Measurements from ENCODE around the gene RTL5.

RTL5 gene

DNA sequence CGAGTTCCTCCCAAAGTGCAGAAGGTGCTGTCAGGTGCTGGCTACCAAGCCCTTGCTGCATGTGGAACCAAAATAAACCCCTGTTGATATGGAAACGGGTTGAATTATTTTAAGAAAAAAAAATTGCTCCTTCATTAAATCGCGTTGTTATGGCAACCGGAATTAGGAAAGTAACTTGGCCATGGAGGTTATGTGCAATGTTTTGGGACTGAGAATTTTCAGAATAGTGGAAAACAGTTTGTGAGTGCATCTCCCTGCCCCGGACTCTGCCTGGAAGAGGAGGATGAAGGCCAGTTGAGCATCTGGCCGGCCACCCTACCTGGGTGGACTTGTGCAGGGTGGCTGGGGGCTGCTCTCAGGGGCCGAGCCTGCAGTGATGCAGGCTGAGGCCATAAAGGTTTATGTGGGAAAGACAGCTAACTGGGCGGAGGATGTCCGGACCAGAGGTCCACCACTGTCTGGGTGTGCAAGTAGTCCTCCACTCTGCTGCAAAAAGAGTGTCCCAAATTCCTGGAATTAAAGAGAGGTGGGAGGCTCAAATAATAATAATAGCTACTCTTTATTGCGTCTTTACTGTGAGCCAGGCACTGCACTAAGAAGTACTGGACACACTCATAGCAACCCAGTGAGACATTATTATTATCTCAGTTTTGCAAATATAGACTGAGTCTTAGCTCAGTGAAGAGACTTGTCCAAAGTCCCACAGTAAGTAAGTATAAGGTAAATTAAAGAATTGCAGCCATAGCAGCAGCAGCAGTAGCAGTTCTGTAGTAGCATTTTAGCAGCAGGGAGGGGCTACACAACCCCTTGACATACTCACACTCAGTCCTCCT is 20.6 kb downstream of the RTL5 start:
- no peaks in the 10 kb centered on the region for H3K9me3 ChIP-seq (ENCODE audit: control insufficient read depth in 2 of 2, low read length in 2 of 2)
- H3K36me3 ChIP-seq (ENCODE audit: control insufficient read depth in 2 of 2, insufficient read depth in 2 of 2, low read length in 2 of 2) = no peaks in the 10 kb centered on the region
- H3K9ac ChIP-seq (ENCODE audit: low read depth in 1 of 2, low read length in 2 of 2) = no peak overlapping the region
- H3K4me3 ChIP-seq (ENCODE audit: low read length in 2 of 2) = no peak overlapping the region
- H3K4me1 ChIP-seq (ENCODE audit: control insufficient read depth in 2 of 2, insufficient read depth in 2 of 2, low read length in 2 of 2) = no peaks in the 10 kb centered on the region
- peaks cover 0 to 8% of the 10 kb centered on the region in 2 donors for H3K27me3 ChIP-seq (ENCODE audit: control insufficient read depth in 2 of 2, insufficient read depth in 2 of 2, low read length in 2 of 2)
- no peak overlapping the region for H3K27ac ChIP-seq (ENCODE audit: low read depth in 2 of 2, low read length in 2 of 2)

DNA sequence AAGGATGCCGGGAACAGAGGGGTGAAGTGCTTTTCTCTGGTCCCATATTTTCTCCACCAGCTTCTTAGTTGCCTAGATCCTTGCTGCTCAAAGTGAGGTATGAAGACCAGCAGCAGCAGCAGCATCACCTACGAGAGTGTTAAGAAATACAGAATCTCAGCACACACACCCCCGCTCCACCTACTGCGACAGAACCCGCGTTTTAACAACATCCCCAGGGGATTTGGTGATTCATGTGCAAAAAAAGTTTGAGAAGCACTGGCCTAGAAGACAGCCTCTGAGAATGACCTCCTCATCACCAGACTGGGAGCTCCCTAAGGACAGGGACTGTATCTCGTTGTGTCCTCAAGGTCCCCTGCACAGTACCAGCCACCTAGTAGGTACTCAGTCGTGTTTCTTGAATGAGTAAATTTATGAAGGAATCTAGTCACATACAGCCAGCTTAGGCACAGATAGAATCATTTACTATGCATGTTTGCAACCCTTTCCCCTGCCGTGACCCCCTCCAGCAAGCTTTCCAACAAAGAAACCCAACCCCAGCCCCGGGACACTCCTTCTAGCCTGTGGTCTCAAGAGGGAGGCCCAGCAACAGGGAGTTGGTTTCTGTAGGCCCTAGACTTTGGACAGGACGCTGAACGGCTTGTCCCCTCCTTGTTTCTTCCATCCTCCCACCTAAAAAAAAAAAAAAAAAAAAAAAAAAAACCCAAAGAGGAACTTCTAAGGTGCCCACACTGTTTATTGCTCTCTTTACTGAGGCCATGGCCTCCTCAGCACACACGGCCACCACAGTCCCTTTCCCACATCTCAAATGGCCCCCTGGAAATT is 21.5 kb downstream of the RTL5 start:
- Histone ChIP-seq H3K36me3 (ENCODE audit: control insufficient read depth in 2 of 2, insufficient read depth in 2 of 2, low read length in 2 of 2) (no peaks in the 10 kb centered on the region), H3K4me1 (ENCODE audit: control insufficient read depth in 2 of 2, insufficient read depth in 2 of 2, low read length in 2 of 2) (no peaks in the 10 kb centered on the region), H3K9ac (ENCODE audit: low read depth in 1 of 2, low read length in 2 of 2) (no peak overlapping the region), H3K9me3 (ENCODE audit: control insufficient read depth in 2 of 2, low read length in 2 of 2) (no peaks in the 10 kb centered on the region), H3K27ac (ENCODE audit: low read depth in 2 of 2, low read length in 2 of 2) (no peak overlapping the region), H3K27me3 (ENCODE audit: control insufficient read depth in 2 of 2, insufficient read depth in 2 of 2, low read length in 2 of 2) (peaks cover 0 to 4% of the 10 kb centered on the region in 2 donors), H3K4me3 (ENCODE audit: low read length in 2 of 2) (no peak overlapping the region)

DNA sequence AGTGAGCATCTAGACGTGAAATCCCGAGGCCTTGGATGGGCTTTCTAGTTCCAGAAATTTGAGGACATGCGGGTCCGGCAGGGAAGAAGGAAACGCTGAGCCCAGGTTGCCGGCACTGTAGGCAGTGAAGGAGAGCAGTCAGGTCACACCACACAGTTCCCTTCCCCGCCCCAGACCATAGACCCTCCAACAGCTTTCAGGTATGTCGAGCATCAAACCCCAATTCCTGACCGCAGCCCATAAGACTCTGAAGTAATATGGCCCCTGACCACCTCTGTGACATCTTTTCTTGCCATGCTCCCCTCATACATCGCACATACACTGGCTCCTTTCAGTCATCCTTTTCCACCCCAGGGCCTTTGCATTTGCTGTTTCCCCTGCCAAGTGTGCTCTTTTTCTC is 23.0 kb downstream of the RTL5 start:
- Histone ChIP-seq H3K9me3 (ENCODE audit: control insufficient read depth in 2 of 2, low read length in 2 of 2) (no peaks in the 10 kb centered on the region), H3K36me3 (ENCODE audit: control insufficient read depth in 2 of 2, insufficient read depth in 2 of 2, low read length in 2 of 2) (no peaks in the 10 kb centered on the region), H3K4me3 (ENCODE audit: low read length in 2 of 2) (no peak overlapping the region), H3K27me3 (ENCODE audit: control insufficient read depth in 2 of 2, insufficient read depth in 2 of 2, low read length in 2 of 2) (peaks cover 2 to 4% of the 10 kb centered on the region in 2 donors), H3K27ac (ENCODE audit: low read depth in 2 of 2, low read length in 2 of 2) (no peak overlapping the region), H3K4me1 (ENCODE audit: control insufficient read depth in 2 of 2, insufficient read depth in 2 of 2, low read length in 2 of 2) (no peaks in the 10 kb centered on the region), H3K9ac (ENCODE audit: low read depth in 1 of 2, low read length in 2 of 2) (no peak overlapping the region)

DNA sequence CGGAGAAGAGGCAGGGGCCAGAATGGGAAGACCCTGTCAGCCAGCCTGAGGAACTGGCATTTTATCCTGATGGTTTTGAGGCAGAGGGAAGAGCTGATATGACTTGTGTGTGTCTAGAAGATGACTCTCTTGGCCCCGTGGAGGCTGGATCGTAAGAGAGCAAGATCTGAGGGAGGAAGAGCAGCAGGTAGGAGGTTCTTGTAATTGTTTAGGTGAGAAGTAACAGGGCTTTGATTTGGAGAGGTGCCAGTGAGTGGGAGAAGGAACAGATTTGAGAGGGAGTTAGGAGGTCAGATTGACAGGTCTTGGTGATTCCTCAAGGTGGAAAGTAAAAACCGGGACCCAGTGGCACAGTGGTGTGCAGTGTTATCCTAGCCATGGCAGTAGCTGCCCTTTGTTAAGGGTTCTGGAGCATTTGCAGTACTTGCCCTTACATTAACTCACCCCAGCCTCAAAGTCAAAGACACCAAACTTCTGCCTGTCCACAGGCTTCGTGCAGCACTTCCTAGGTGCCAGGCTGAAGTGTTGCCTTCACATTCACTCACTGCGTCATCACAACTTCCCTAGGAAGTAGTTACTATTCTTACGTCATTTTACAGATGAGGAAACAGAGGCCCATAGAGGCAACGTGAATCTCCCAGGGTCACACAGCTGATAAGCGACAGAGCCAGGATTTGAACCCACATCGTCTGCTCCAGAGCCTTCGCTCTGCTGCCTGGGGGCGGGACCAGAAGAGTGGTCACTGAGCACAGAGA is 23.7 kb downstream of the RTL5 start:
- H3K9me3 ChIP-seq (ENCODE audit: control insufficient read depth in 2 of 2, low read length in 2 of 2) = no peaks in the 10 kb centered on the region
- H3K27me3 ChIP-seq (ENCODE audit: control insufficient read depth in 2 of 2, insufficient read depth in 2 of 2, low read length in 2 of 2) = peaks cover 4 to 6% of the 10 kb centered on the region in 2 donors
- no peak overlapping the region for H3K4me3 ChIP-seq (ENCODE audit: low read length in 2 of 2)
- no peak overlapping the region for H3K27ac ChIP-seq (ENCODE audit: low read depth in 2 of 2, low read length in 2 of 2)
- no peak overlapping the region for H3K9ac ChIP-seq (ENCODE audit: low read depth in 1 of 2, low read length in 2 of 2)
- H3K36me3 ChIP-seq (ENCODE audit: control insufficient read depth in 2 of 2, insufficient read depth in 2 of 2, low read length in 2 of 2) = no peaks in the 10 kb centered on the region
- H3K4me1 ChIP-seq (ENCODE audit: control insufficient read depth in 2 of 2, insufficient read depth in 2 of 2, low read length in 2 of 2) = no peaks in the 10 kb centered on the region

DNA sequence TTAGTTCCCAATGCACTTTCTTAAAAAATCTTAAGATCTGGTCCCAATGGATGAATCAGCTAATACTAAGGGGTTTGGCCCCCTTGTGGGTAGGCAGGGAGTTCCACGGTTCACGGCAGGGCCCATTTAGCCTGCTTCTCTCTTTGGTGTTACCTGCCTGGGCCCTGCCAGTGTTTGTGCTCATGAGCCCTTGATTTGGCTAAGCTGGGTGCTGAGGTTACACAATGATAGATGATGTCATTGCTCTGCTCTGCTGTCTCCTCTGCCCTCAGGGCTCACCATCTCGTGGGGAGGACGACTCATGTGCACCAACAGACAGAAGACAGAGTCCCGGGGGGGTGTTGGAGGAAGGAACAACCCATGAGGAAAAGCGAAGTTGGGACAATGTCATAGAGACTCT is 24.4 kb downstream of the RTL5 start:
- Histone ChIP-seq H3K4me1 (ENCODE audit: control insufficient read depth in 2 of 2, insufficient read depth in 2 of 2, low read length in 2 of 2) (no peaks in the 10 kb centered on the region), H3K27ac (ENCODE audit: low read depth in 2 of 2, low read length in 2 of 2) (no peak overlapping the region), H3K4me3 (ENCODE audit: low read length in 2 of 2) (no peak overlapping the region), H3K9ac (ENCODE audit: low read depth in 1 of 2, low read length in 2 of 2) (no peak overlapping the region), H3K36me3 (ENCODE audit: control insufficient read depth in 2 of 2, insufficient read depth in 2 of 2, low read length in 2 of 2) (no peaks in the 10 kb centered on the region), H3K27me3 (ENCODE audit: control insufficient read depth in 2 of 2, insufficient read depth in 2 of 2, low read length in 2 of 2) (peaks cover 4 to 11% of the 10 kb centered on the region in 2 donors), H3K9me3 (ENCODE audit: control insufficient read depth in 2 of 2, low read length in 2 of 2) (no peaks in the 10 kb centered on the region)

DNA sequence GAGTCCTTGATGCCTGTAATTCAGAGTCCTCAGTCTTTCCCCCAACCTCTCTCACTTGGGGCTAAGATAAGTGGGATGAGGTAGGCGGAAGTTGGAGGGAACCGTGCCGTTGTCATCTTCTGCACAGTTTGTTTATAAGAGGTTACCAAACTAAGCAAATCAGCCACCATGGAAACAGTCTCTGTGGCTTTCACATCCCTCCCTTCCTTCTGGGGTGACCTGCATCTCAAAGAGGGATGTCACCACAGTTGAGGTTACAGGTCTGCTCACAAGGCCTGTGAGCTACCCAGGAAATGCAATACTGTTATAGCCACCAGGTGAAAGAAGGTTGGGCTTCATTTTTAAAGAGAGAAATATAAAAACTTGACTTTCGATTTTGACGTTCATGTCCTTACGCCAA is 26.3 kb downstream of the RTL5 start:
- H3K27ac ChIP-seq (ENCODE audit: low read depth in 2 of 2, low read length in 2 of 2) = no peak overlapping the region
- no peak overlapping the region for H3K9ac ChIP-seq (ENCODE audit: low read depth in 1 of 2, low read length in 2 of 2)
- H3K4me3 ChIP-seq (ENCODE audit: low read length in 2 of 2) = no peak overlapping the region
- H3K9me3 ChIP-seq (ENCODE audit: control insufficient read depth in 2 of 2, low read length in 2 of 2) = no peaks in the 10 kb centered on the region
- no peaks in the 10 kb centered on the region for H3K36me3 ChIP-seq (ENCODE audit: control insufficient read depth in 2 of 2, insufficient read depth in 2 of 2, low read length in 2 of 2)
- H3K27me3 ChIP-seq (ENCODE audit: control insufficient read depth in 2 of 2, insufficient read depth in 2 of 2, low read length in 2 of 2) = peaks cover 8 to 15% of the 10 kb centered on the region in 2 donors
- peaks cover 0 to 2% of the 10 kb centered on the region in 2 donors for H3K4me1 ChIP-seq (ENCODE audit: control insufficient read depth in 2 of 2, insufficient read depth in 2 of 2, low read length in 2 of 2)

DNA sequence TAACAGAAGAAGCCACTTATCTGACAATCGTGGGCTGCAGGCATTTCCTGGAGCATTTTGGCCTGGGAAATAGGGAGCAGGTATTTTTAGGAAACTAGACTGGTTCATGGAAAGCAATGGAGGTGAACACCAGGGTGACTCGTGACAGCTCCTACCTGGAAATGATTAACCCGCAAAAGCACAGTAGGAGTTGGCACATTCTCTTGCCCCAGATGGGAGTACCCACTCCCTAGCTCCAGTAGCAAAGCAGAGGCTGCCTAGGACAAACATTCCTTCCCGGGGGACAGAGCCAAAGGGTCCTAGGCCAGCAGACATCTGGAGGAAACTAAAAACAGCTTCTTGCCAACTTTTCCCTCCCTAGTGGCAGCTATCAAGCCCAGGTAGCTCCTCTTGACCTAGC is 29.0 kb downstream of the RTL5 start:
- Histone ChIP-seq H3K9me3 (ENCODE audit: control insufficient read depth in 2 of 2, low read length in 2 of 2) (no peaks in the 10 kb centered on the region), H3K4me3 (ENCODE audit: low read length in 2 of 2) (no peak overlapping the region), H3K27me3 (ENCODE audit: control insufficient read depth in 2 of 2, insufficient read depth in 2 of 2, low read length in 2 of 2) (peaks cover 4 to 15% of the 10 kb centered on the region in 2 donors), H3K27ac (ENCODE audit: low read depth in 2 of 2, low read length in 2 of 2) (no peak overlapping the region), H3K4me1 (ENCODE audit: control insufficient read depth in 2 of 2, insufficient read depth in 2 of 2, low read length in 2 of 2) (peaks cover 0 to 2% of the 10 kb centered on the region in 2 donors), H3K9ac (ENCODE audit: low read depth in 1 of 2, low read length in 2 of 2) (no peak overlapping the region), H3K36me3 (ENCODE audit: control insufficient read depth in 2 of 2, insufficient read depth in 2 of 2, low read length in 2 of 2) (no peaks in the 10 kb centered on the region)

DNA sequence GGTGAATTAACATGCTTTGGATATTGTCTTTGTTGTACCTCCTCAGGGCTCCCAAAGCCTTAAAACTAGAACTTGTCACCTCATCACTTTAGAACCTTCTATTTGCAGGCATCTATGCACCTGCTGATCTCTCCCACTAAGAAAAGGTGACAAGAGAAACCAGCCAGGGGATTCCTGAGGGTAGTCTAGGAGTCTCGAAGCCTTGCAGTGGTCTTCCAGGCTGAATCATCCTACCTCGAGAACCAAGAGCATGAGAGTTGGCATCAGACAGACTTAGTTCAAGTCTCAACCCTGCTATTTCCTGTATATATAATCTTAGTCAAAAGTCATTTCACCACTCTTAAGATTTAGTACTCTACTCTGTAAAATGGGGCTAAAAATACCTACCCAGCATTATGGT is 29.6 kb downstream of the RTL5 start:
- H3K4me1 ChIP-seq (ENCODE audit: control insufficient read depth in 2 of 2, insufficient read depth in 2 of 2, low read length in 2 of 2) = peaks cover 0 to 2% of the 10 kb centered on the region in 2 donors
- H3K9ac ChIP-seq (ENCODE audit: low read depth in 1 of 2, low read length in 2 of 2) = no peak overlapping the region
- no peaks in the 10 kb centered on the region for H3K36me3 ChIP-seq (ENCODE audit: control insufficient read depth in 2 of 2, insufficient read depth in 2 of 2, low read length in 2 of 2)
- no peak overlapping the region for H3K27ac ChIP-seq (ENCODE audit: low read depth in 2 of 2, low read length in 2 of 2)
- no peak overlapping the region for H3K4me3 ChIP-seq (ENCODE audit: low read length in 2 of 2)
- peaks cover 8 to 15% of the 10 kb centered on the region in 2 donors for H3K27me3 ChIP-seq (ENCODE audit: control insufficient read depth in 2 of 2, insufficient read depth in 2 of 2, low read length in 2 of 2)
- H3K9me3 ChIP-seq (ENCODE audit: control insufficient read depth in 2 of 2, low read length in 2 of 2) = no peaks in the 10 kb centered on the region

DNA sequence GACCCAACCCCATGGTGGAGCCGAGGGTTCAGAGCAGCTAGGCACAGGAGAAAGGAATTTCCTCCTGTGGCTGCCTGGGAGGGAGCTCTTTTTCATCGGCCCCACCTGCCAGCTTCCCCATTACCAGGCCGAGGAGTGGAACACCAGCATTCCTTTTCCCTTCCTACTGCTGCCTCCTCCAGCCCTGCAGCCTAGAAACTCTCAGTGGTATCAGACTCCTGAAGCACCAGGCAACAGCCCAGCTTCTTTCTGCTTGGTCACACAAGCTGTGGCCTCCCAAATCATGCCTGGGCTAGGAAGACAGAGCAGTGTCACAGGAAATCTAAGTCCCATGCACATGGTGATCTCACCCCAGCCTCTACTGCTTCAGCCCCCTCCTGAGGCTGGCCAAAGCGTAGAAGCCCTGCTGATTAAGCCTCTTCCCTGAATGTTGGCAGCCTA is 30.1 kb downstream of the RTL5 start:
- H3K4me3 ChIP-seq (ENCODE audit: low read length in 2 of 2) = no peak overlapping the region
- peaks cover 8 to 15% of the 10 kb centered on the region in 2 donors for H3K27me3 ChIP-seq (ENCODE audit: control insufficient read depth in 2 of 2, insufficient read depth in 2 of 2, low read length in 2 of 2)
- H3K4me1 ChIP-seq (ENCODE audit: control insufficient read depth in 2 of 2, insufficient read depth in 2 of 2, low read length in 2 of 2) = peaks cover 0 to 2% of the 10 kb centered on the region in 2 donors
- no peak overlapping the region for H3K9ac ChIP-seq (ENCODE audit: low read depth in 1 of 2, low read length in 2 of 2)
- no peaks in the 10 kb centered on the region for H3K36me3 ChIP-seq (ENCODE audit: control insufficient read depth in 2 of 2, insufficient read depth in 2 of 2, low read length in 2 of 2)
- no peaks in the 10 kb centered on the region for H3K9me3 ChIP-seq (ENCODE audit: control insufficient read depth in 2 of 2, low read length in 2 of 2)
- H3K27ac ChIP-seq (ENCODE audit: low read depth in 2 of 2, low read length in 2 of 2) = no peak overlapping the region
